ENCODE measurements around the gene SPINK9.

DNA sequence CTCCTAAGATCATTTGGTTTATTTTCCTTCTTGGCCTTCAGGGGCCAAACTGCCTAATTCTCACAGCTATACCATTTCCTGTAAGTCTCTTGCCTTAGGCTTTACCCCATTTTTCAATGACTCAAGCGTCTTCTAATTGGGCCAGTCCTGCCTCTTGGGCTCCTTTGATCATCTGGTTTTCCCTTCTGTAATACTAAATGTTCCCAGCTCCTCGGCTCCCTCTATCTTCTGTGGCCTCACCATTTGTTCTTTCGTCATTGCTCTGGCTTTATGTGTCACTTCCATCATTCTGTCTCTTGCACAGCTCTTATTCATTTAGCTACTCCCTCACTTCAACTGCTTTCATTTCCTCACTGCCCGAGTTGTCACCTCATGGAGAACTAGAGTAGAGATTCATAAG is 37.6 kb upstream of the SPINK9 start:
- TF ChIP-seq HDGF (IDR thresholded peaks at IDR 0.05; ENCODE audit: borderline replicate concordance) (no peak), ARNT (IDR thresholded peaks at IDR 0.05) (no peak), TARDBP (IDR thresholded peaks at IDR 0.05) (no peak), ZNF384 (IDR thresholded peaks at IDR 0.05) (no peak), SP1 (IDR thresholded peaks at IDR 0.05) (no peak), FOXK2 (IDR thresholded peaks at IDR 0.05) (no peak), ELF4 (IDR thresholded peaks at IDR 0.05) (no peak), L3MBTL2 (conservative IDR thresholded peaks at IDR 0.05) (no peak), FOXM1 (IDR thresholded peaks at IDR 0.05; ENCODE audit: borderline replicate concordance) (no peak), SUZ12 (IDR thresholded peaks at IDR 0.05) (no peak), LEF1 (IDR thresholded peaks at IDR 0.05; ENCODE audit: borderline replicate concordance) (no peak), FOXA1 (IDR thresholded peaks at IDR 0.05) (no peak)
- TF ChIP-seq, protein P1, sequence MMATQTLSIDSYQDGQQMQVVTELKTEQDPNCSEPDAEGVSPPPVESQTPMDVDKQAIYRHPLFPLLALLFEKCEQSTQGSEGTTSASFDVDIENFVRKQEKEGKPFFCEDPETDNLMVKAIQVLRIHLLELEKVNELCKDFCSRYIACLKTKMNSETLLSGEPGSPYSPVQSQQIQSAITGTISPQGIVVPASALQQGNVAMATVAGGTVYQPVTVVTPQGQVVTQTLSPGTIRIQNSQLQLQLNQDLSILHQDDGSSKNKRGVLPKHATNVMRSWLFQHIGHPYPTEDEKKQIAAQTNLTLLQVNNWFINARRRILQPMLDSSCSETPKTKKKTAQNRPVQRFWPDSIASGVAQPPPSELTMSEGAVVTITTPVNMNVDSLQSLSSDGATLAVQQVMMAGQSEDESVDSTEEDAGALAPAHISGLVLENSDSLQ (IDR thresholded peaks at IDR 0.05) = no peak

Measured in HEK293T (cell line).